Measurements from ENCODE around the gene KCNQ1.

Gene KCNQ1

GRCh38 chr11:2468363-2469235, 23.8 kb downstream of the KCNQ1 start:
- no peak overlapping the region for H2AFZ ChIP-seq (ENCODE audit: low read length)
- H3K27ac ChIP-seq (ENCODE audit: low read depth, low read length, poor library complexity, severe bottlenecking): no peak overlapping the region
- no peaks in the 10 kb centered on the region for H3K9me2 ChIP-seq (ENCODE audit: low read depth, low read length)
- H3K4me2 ChIP-seq (ENCODE audit: low read length): no peak overlapping the region
- H3K36me3 ChIP-seq (ENCODE audit: insufficient read depth, low read length): no peaks in the 10 kb centered on the region
- H3K4me1 ChIP-seq (ENCODE audit: insufficient read depth, low read length, severe bottlenecking): no peaks in the 10 kb centered on the region
- H3K9ac ChIP-seq (ENCODE audit: low read length): no peak overlapping the region
- H3K79me2 ChIP-seq (ENCODE audit: insufficient read depth, low read length): no peaks in the 10 kb centered on the region
- H3F3A ChIP-seq (ENCODE audit: insufficient read depth, low read length): no peaks in the 10 kb centered on the region
- no peaks in the 10 kb centered on the region for H4K20me1 ChIP-seq (ENCODE audit: insufficient read depth, low read length)
- no peak overlapping the region for H3K4me3 ChIP-seq (ENCODE audit: low read depth, low read length, poor library complexity, severe bottlenecking)
- no peak for TF ChIP-seq CTCF (IDR thresholded peaks at IDR 0.05; ENCODE audit: low read length)
- TF ChIP-seq EZH2 (IDR thresholded peaks at IDR 0.05; ENCODE audit: borderline replicate concordance, low read length): no peak
- no peaks in the 10 kb centered on the region for H3K9me3 ChIP-seq (ENCODE audit: low read length)
- H3K27me3 ChIP-seq (ENCODE audit: insufficient read depth, low read length): peaks cover 3% of the 10 kb centered on the region; the same call in 1 of the 2 replicates

GRCh38 chr11:2470495-2470894, 25.7 kb downstream of the KCNQ1 start:
- TF ChIP-seq CTCF (IDR thresholded peaks at IDR 0.05; ENCODE audit: low read length) (no peak), EZH2 (IDR thresholded peaks at IDR 0.05; ENCODE audit: borderline replicate concordance, low read length) (no peak)
- Histone ChIP-seq H3K9me2 (ENCODE audit: low read depth, low read length) (no peaks in the 10 kb centered on the region), H3K9ac (ENCODE audit: low read length) (no peak overlapping the region), H3K27me3 (ENCODE audit: insufficient read depth, low read length) (peaks cover 3% of the 10 kb centered on the region; the same call in 1 of the 2 replicates), H3K4me1 (ENCODE audit: insufficient read depth, low read length, severe bottlenecking) (no peaks in the 10 kb centered on the region), H3K4me2 (ENCODE audit: low read length) (no peak overlapping the region), H3K36me3 (ENCODE audit: insufficient read depth, low read length) (no peaks in the 10 kb centered on the region), H3K79me2 (ENCODE audit: insufficient read depth, low read length) (no peaks in the 10 kb centered on the region), H3K27ac (ENCODE audit: low read depth, low read length, poor library complexity, severe bottlenecking) (no peak overlapping the region), H3K4me3 (ENCODE audit: low read depth, low read length, poor library complexity, severe bottlenecking) (no peak overlapping the region), H2AFZ (ENCODE audit: low read length) (no peak overlapping the region), H4K20me1 (ENCODE audit: insufficient read depth, low read length) (no peaks in the 10 kb centered on the region), H3K9me3 (ENCODE audit: low read length) (no peaks in the 10 kb centered on the region), H3F3A (ENCODE audit: insufficient read depth, low read length) (no peaks in the 10 kb centered on the region)

GRCh38 chr11:2471048-2471803, 26.4 kb downstream of the KCNQ1 start:
- Histone ChIP-seq H4K20me1 (ENCODE audit: insufficient read depth, low read length) (no peaks in the 10 kb centered on the region), H3K9ac (ENCODE audit: low read length) (no peak overlapping the region), H3K27me3 (ENCODE audit: insufficient read depth, low read length) (peaks cover 3% of the 10 kb centered on the region; the same call in 1 of the 2 replicates), H3K4me3 (ENCODE audit: low read depth, low read length, poor library complexity, severe bottlenecking) (no peak overlapping the region), H3K27ac (ENCODE audit: low read depth, low read length, poor library complexity, severe bottlenecking) (no peak overlapping the region), H3K9me2 (ENCODE audit: low read depth, low read length) (no peaks in the 10 kb centered on the region), H2AFZ (ENCODE audit: low read length) (no peak overlapping the region), H3F3A (ENCODE audit: insufficient read depth, low read length) (no peaks in the 10 kb centered on the region), H3K4me1 (ENCODE audit: insufficient read depth, low read length, severe bottlenecking) (no peaks in the 10 kb centered on the region), H3K36me3 (ENCODE audit: insufficient read depth, low read length) (no peaks in the 10 kb centered on the region), H3K4me2 (ENCODE audit: low read length) (no peak overlapping the region), H3K79me2 (ENCODE audit: insufficient read depth, low read length) (no peaks in the 10 kb centered on the region), H3K9me3 (ENCODE audit: low read length) (no peaks in the 10 kb centered on the region)
- TF ChIP-seq EZH2 (IDR thresholded peaks at IDR 0.05; ENCODE audit: borderline replicate concordance, low read length) (no peak), CTCF (IDR thresholded peaks at IDR 0.05; ENCODE audit: low read length) (no peak)
